ENCODE data around the gene LYPD4. TPM values are rescaled to one million over a fixed set of nuclear protein-coding genes. Genes with fewer than 3 reads are reported as not detected.

LYPD4 gene
- polyA plus RNA-seq, 3 donors from 2014 or later, result not detected

GRCh38 chr19:41868989-41869300 lies 24.5 kb upstream of the LYPD4 start:
- DNase-seq, result no peak
- Mint-ChIP-seq H3K36me3 (peaks cover 6 to 24% (median 8%) of the 10 kb centered on the region in 3 donors), H3K4me3 (no peak overlapping the region), H3K27ac (peak overlapping the region in 5 of 6 donors; percentile 50 to 94 (median 73)), H3K27me3 (ENCODE audit: low read depth in 3 of 3) (peaks cover 8 to 16% (median 11%) of the 10 kb centered on the region in 3 donors), H3K4me1 (peaks cover 54 to 57% of the 10 kb centered on the region in 2 donors), H3K9me3 (no peaks in the 10 kb centered on the region)

GRCh38 chr19:41868120-41868988 lies 23.9 kb upstream of the LYPD4 start:
- Mint-ChIP-seq H3K9me3 (no peaks in the 10 kb centered on the region), H3K4me3 (peak overlapping the region in 1 of 5 donors; percentile 35), H3K4me1 (peaks cover 56% of the 10 kb centered on the region in 2 donors), H3K27ac (peak overlapping the region; percentile 61 to 94 (median 84)), H3K36me3 (peaks cover 8 to 27% (median 10%) of the 10 kb centered on the region in 3 donors), H3K27me3 (ENCODE audit: low read depth in 3 of 3) (peaks cover 8 to 16% (median 10%) of the 10 kb centered on the region in 3 donors)
- no peak for DNase-seq

- peaks cover 3 to 11% (median 6%) of the 10 kb centered on the region in 3 donors for H3K27me3 Mint-ChIP-seq (ENCODE audit: low read depth in 3 of 3)
- H3K36me3 Mint-ChIP-seq, result peaks cover 11 to 39% (median 16%) of the 10 kb centered on the region in 3 donors
- H3K9me3 Mint-ChIP-seq, result no peaks in the 10 kb centered on the region
- peaks cover 56 to 57% of the 10 kb centered on the region in 2 donors for H3K4me1 Mint-ChIP-seq
- H3K4me3 Mint-ChIP-seq, result no peak overlapping the region
- peak overlapping the region in 3 of 6 donors; percentile 39 to 71 (median 59) for H3K27ac Mint-ChIP-seq
- DNase-seq, result no peak
Measured at GRCh38 chr19:41866284-41866683, 21.8 kb upstream of the LYPD4 start.

GRCh38 chr19:41864374-41864773 lies 19.9 kb upstream of the LYPD4 start:
- Mint-ChIP-seq H3K4me1 (peaks cover 58 to 59% of the 10 kb centered on the region in 2 donors), H3K36me3 (peaks cover 11 to 33% (median 15%) of the 10 kb centered on the region in 3 donors), H3K4me3 (no peak overlapping the region), H3K9me3 (no peaks in the 10 kb centered on the region), H3K27ac (peak overlapping the region in 3 of 6 donors; percentile 43 to 53 (median 53)), H3K27me3 (ENCODE audit: low read depth in 3 of 3) (peaks cover 3 to 11% (median 8%) of the 10 kb centered on the region in 3 donors)
- no peak for DNase-seq

- DNase-seq, result no peak
- peaks cover 3 to 12% (median 8%) of the 10 kb centered on the region in 3 donors for H3K27me3 Mint-ChIP-seq (ENCODE audit: low read depth in 3 of 3)
- H3K4me3 Mint-ChIP-seq, result no peak overlapping the region
- no peaks in the 10 kb centered on the region for H3K9me3 Mint-ChIP-seq
- peaks cover 11 to 33% (median 15%) of the 10 kb centered on the region in 3 donors for H3K36me3 Mint-ChIP-seq
- H3K27ac Mint-ChIP-seq, result peak overlapping the region; percentile 42 to 83 (median 60)
- peaks cover 60 to 63% of the 10 kb centered on the region in 2 donors for H3K4me1 Mint-ChIP-seq
Measured at GRCh38 chr19:41863209-41863931, 18.9 kb upstream of the LYPD4 start.

GRCh38 chr19:41862445-41862986 lies 18.0 kb upstream of the LYPD4 start:
- peak overlapping the region in 4 of 6 donors; percentile 13 to 92 (median 60) for H3K27ac Mint-ChIP-seq
- no peaks in the 10 kb centered on the region for H3K9me3 Mint-ChIP-seq
- H3K4me3 Mint-ChIP-seq, result peak overlapping the region in 4 of 5 donors; percentile 42 to 93 (median 59)
- no peak for DNase-seq
- peaks cover 11 to 26% (median 15%) of the 10 kb centered on the region in 3 donors for H3K36me3 Mint-ChIP-seq
- H3K27me3 Mint-ChIP-seq (ENCODE audit: low read depth in 3 of 3), result peaks cover 1 to 10% (median 8%) of the 10 kb centered on the region in 3 donors
- H3K4me1 Mint-ChIP-seq, result peaks cover 54% of the 10 kb centered on the region in 2 donors

GRCh38 chr19:41861846-41862245 lies 17.4 kb upstream of the LYPD4 start:
- H3K4me1 Mint-ChIP-seq, result peaks cover 54% of the 10 kb centered on the region in 2 donors
- DNase-seq, result no peak
- H3K4me3 Mint-ChIP-seq, result peak overlapping the region; percentile 63 to 98 (median 91)
- peaks cover 11 to 26% (median 15%) of the 10 kb centered on the region in 3 donors for H3K36me3 Mint-ChIP-seq
- no peaks in the 10 kb centered on the region for H3K9me3 Mint-ChIP-seq
- peaks cover 1 to 10% (median 8%) of the 10 kb centered on the region in 3 donors for H3K27me3 Mint-ChIP-seq (ENCODE audit: low read depth in 3 of 3)
- peak overlapping the region in 5 of 6 donors; percentile 43 to 94 (median 91) for H3K27ac Mint-ChIP-seq

- H3K36me3 Mint-ChIP-seq, result peaks cover 11 to 26% (median 15%) of the 10 kb centered on the region in 3 donors
- peaks cover 1 to 10% (median 8%) of the 10 kb centered on the region in 3 donors for H3K27me3 Mint-ChIP-seq (ENCODE audit: low read depth in 3 of 3)
- no peaks in the 10 kb centered on the region for H3K9me3 Mint-ChIP-seq
- H3K4me3 Mint-ChIP-seq, result peak overlapping the region; percentile 82 to 98 (median 91)
- peak overlapping the region; percentile 86 to 94 (median 91) for H3K27ac Mint-ChIP-seq
- peaks cover 51 to 54% of the 10 kb centered on the region in 2 donors for H3K4me1 Mint-ChIP-seq
- no peak for DNase-seq
Measured at GRCh38 chr19:41861116-41861768, 16.8 kb upstream of the LYPD4 start.

- no peak for DNase-seq
- Mint-ChIP-seq H3K9me3 (no peaks in the 10 kb centered on the region), H3K27ac (peak overlapping the region; percentile 86 to 94 (median 91)), H3K4me3 (peak overlapping the region; percentile 82 to 98 (median 91)), H3K4me1 (peaks cover 50 to 54% of the 10 kb centered on the region in 2 donors), H3K36me3 (peaks cover 11 to 26% (median 15%) of the 10 kb centered on the region in 3 donors), H3K27me3 (ENCODE audit: low read depth in 3 of 3) (peaks cover 1 to 10% (median 8%) of the 10 kb centered on the region in 3 donors)
Measured at GRCh38 chr19:41860419-41861115, 16.1 kb upstream of the LYPD4 start.

- Mint-ChIP-seq H3K4me3 (peak within 1 kb of the TSS; percentile 91 to 98 (median 93)), H3K36me3 (peaks cover 11 to 26% (median 15%) of the 10 kb centered on the region in 3 donors), H3K27ac (peak within 1 kb of the TSS; percentile 91 to 99 (median 98)), H3K4me1 (peaks cover 48 to 54% of the 10 kb centered on the region in 2 donors), H3K9me3 (no peaks in the 10 kb centered on the region), H3K27me3 (ENCODE audit: low read depth in 3 of 3) (peaks cover 1 to 10% (median 9%) of the 10 kb centered on the region in 3 donors)
- peak; percentile 98 to 99 (median 99) for DNase-seq
Measured at GRCh38 chr19:41859618-41860418, 15.3 kb upstream of the LYPD4 start, which contains the start of gene RPS19. TSS of gene RPS19 (plus strand) at chr19:41860255. CDS start at chr19:41860775, 520 bp downstream.

- Mint-ChIP-seq H3K27ac (peak overlapping the region; percentile 91 to 99 (median 98)), H3K9me3 (no peaks in the 10 kb centered on the region), H3K27me3 (ENCODE audit: low read depth in 3 of 3) (peaks cover 4 to 10% (median 9%) of the 10 kb centered on the region in 3 donors), H3K4me1 (peaks cover 45 to 48% of the 10 kb centered on the region in 2 donors), H3K36me3 (peaks cover 6 to 21% (median 15%) of the 10 kb centered on the region in 3 donors), H3K4me3 (peak overlapping the region; percentile 91 to 98 (median 93))
- DNase-seq, result no peak
Measured at GRCh38 chr19:41859213-41859617, 14.7 kb upstream of the LYPD4 start.

GRCh38 chr19:41853768-41854167 lies 9.3 kb upstream of the LYPD4 start:
- Mint-ChIP-seq H3K27me3 (ENCODE audit: low read depth in 3 of 3) (peaks cover 1 to 3% (median 3%) of the 10 kb centered on the region in 3 donors), H3K9me3 (no peaks in the 10 kb centered on the region), H3K4me3 (no peak overlapping the region), H3K4me1 (no peaks in the 10 kb centered on the region), H3K27ac (no peak overlapping the region), H3K36me3 (no peaks in the 10 kb centered on the region)
- DNase-seq, result no peak
